ENCODE measurements around the gene MBP.
A peak's percentile ranks its signal among the peaks of the same experiment; 100 is the strongest.

GRCh38 chr18:77004555-77005380 lies 127.8 kb downstream of the MBP start:
- TF ChIP-seq CTCF (IDR thresholded peaks at IDR 0.05 in 8 of 11, conservative IDR thresholded peaks at IDR 0.05 in 3 of 11) (no peak), POLR2AphosphoS5 (IDR thresholded peaks at IDR 0.05) (peak in 1 of 3 donors; percentile 35), POLR2A (IDR thresholded peaks at IDR 0.05) (no peak)

Data from spleen (tissue), 7 donors.